Transverse colon (tissue), 4 donors: Measurements from ENCODE around the gene ANKRD23. TPM values are rescaled to one million over a fixed set of nuclear protein-coding genes. Genes with fewer than 3 reads are reported as not detected.

Source experiments
- DNase-seq: peaks from one replicate; pipeline ENCODE4 v3.0.0-alpha.2; 2019
- H3K27ac ChIP-seq, 4 donors: fragments of 200-600 bp; sonication (generic); 2 replicates each; pipeline ENCODE4 v1.5.1; 2016 to 2018; ENCODE audit warnings: inconsistent platforms in 4 of 4
- H3K27me3 ChIP-seq: fragments of 200-600 bp; sonication (generic); 2 replicates; pipeline ENCODE4 v1.5.1; 2017; ENCODE audit warnings: inconsistent platforms
- H3K36me3 ChIP-seq, 4 donors: fragments of 200-600 bp; sonication (generic); 2 replicates each; pipeline ENCODE4 v1.5.1; 2017 to 2019; ENCODE audit warnings: inconsistent platforms in 4 of 4
- H3K4me1 ChIP-seq, 4 donors: fragments of 200-600 bp; sonication (generic); 2 replicates each; pipeline ENCODE4 v1.5.1; 2017 to 2020; ENCODE audit warnings: inconsistent platforms in 4 of 4
- H3K4me3 ChIP-seq, 4 donors: fragments of 200-600 bp; sonication (generic); 1 replicate in 1 of 4; 2 replicates in 3 of 4; pipeline versions ENCODE4 v1.5.1 to v1.6.1; 2017 to 2019; ENCODE audit warnings: inconsistent platforms in 4 of 4
- H3K9me3 ChIP-seq, 2 donors: fragments of 200-600 bp; sonication (generic); 2 replicates each; pipeline ENCODE4 v1.5.1; 2017 to 2019; ENCODE audit warnings: inconsistent platforms in 2 of 2
- CTCF ChIP-seq, 5 experiments: fragments of 200-600 bp in 3 of 5; fragments of 450-650 bp in 2 of 5; sonication (generic) in 3 of 5; IDR thresholded peaks; 1 replicate in 2 of 5; 2 replicates in 3 of 5; pipeline ENCODE4 v1.5.1; 2016 to 2017; ENCODE audit warnings: antibody characterized with exemption in 5 of 5, inconsistent platforms in 3 of 5, mild to moderate bottlenecking in 2 of 5, moderate library complexity in 1 of 5
- EP300 ChIP-seq: sonication (generic); formaldehyde crosslinking; IDR thresholded peaks from one replicate; pipeline ENCODE4 v1.6.1; 2017; ENCODE audit warnings: antibody characterized with exemption, low read depth
- POLR2A ChIP-seq: fragments of 450-650 bp; IDR thresholded peaks from one replicate; pipeline ENCODE4 v1.6.1; 2016; ENCODE audit warnings: antibody characterized with exemption, mild to moderate bottlenecking, moderate library complexity
- POLR2AphosphoS5 ChIP-seq, 3 donors: sonication (generic); formaldehyde crosslinking; IDR thresholded peaks; one replicate each; pipeline ENCODE4 v1.6.1; 2016; ENCODE audit warnings: antibody characterized with exemption in 3 of 3
- WGBS, 2 donors: methylation state at CpG; one replicate each; pipeline ENCODE4 v1.1.5; 2018; ENCODE audit warnings: low coverage in 1 of 2; 5-methylcytosine and 5-hydroxymethylcytosine counted together
- in situ Hi-C, 4 donors: fragments of 200-750 bp; cut with MboI; loops; one replicate each; pipeline versions ENCODE4 v1.15.0 to v1.15.1; 2017; ENCODE audit warnings: low sequenced_read_pairs in 3 of 4, low pct_ligation_motif_present in 1 of 4, low pct_unique_long_range_greater_than_20kb in 1 of 4
- intact Hi-C: fragments of 100-400 bp; cut with DNase I; formaldehyde crosslinking; loops from one replicate; pipeline ENCODE4 v1.15.1; 2023; ENCODE audit warnings: low total_unique reads
- total RNA-seq, 4 donors: library from RNA; depleted of rRNA; stranded (reverse); fragments of >200 nt; gene quantifications; one replicate each; pipeline ENCODE4 v1.1.0, GENCODE V29; 2016

The ANKRD23 gene
- total RNA-seq, 4 donors from 2014 or later: 4.1 to 22.7 (median 7.0) TPM

- peaks cover 0 to 35% (median 14%) of the 10 kb centered on the region in 4 donors for H3K36me3 ChIP-seq
- 84% methylated on average over 9 of the region's 9 CpGs; no CpG with 5 or more reads in 1 of the 2 donors for WGBS, 2 donors
- intact Hi-C loops: no loop called here
Measured at GRCh38 chr2:96848264-96848663, 4.4 kb upstream of the ANKRD23 start.

GRCh38 chr2:96847586-96847985, 3.8 kb upstream of the ANKRD23 start:
- Histone ChIP-seq H3K27ac (no peak overlapping the region), H3K36me3 (peaks cover 0 to 35% (median 14%) of the 10 kb centered on the region in 4 donors), H3K4me3 (no peak overlapping the region), H3K27me3 (no peaks in the 10 kb centered on the region), H3K4me1 (no peaks in the 10 kb centered on the region), H3K9me3 (no peaks in the 10 kb centered on the region)
- TF ChIP-seq EP300 (no peak), POLR2A (no peak)
- DNase-seq: no peak
- intact Hi-C loops: no loop called here
- WGBS, 2 donors: 80 to 92% methylated on average over 6 to 10 of the region's 10 CpGs
- in situ Hi-C loops: loop anchor here in 1 of 4 donors (25.0 kb wide), 1 partner anchor 240 kb away; the partner anchor contains the start of gene FAHD2B

More at GRCh38 chr2:96848264-96848663, 4.4 kb upstream of the ANKRD23 start:
- no peak for DNase-seq
- Histone ChIP-seq H3K4me3 (no peak overlapping the region), H3K27ac (no peak overlapping the region), H3K9me3 (no peaks in the 10 kb centered on the region), H3K4me1 (no peaks in the 10 kb centered on the region), H3K27me3 (no peaks in the 10 kb centered on the region)
- in situ Hi-C loops: loop anchor here in 1 of 4 donors (25.0 kb wide), 1 partner anchor 239 kb away; the partner anchor contains the start of gene FAHD2B
- no peak for TF ChIP-seq POLR2AphosphoS5 (IDR thresholded peaks at IDR 0.05)
- no peak for TF ChIP-seq EP300
- no peak for TF ChIP-seq CTCF (IDR thresholded peaks at IDR 0.05)
- TF ChIP-seq POLR2A: no peak

- Histone ChIP-seq H3K36me3 (peaks cover 0 to 32% (median 13%) of the 10 kb centered on the region in 4 donors), H3K9me3 (no peaks in the 10 kb centered on the region), H3K4me1 (no peaks in the 10 kb centered on the region), H3K4me3 (no peak overlapping the region), H3K27ac (no peak overlapping the region), H3K27me3 (no peaks in the 10 kb centered on the region)
- in situ Hi-C loops (loop anchor here in 1 of 4 donors (25.0 kb wide), 1 partner anchor 240 kb away; the partner anchor contains the start of gene FAHD2B), intact Hi-C loops (no loop called here)
- DNase-seq: no peak
- no peak for TF ChIP-seq EP300
- TF ChIP-seq POLR2AphosphoS5 (IDR thresholded peaks at IDR 0.05): no peak
- no peak for TF ChIP-seq POLR2A
- no peak for TF ChIP-seq CTCF (IDR thresholded peaks at IDR 0.05)
- 93 to 100% methylated on average over 1 to 5 of the region's 5 CpGs for WGBS, 2 donors
Measured at GRCh38 chr2:96846825-96847224, 3.0 kb upstream of the ANKRD23 start.

GRCh38 chr2:96844405-96844808, 586 bp upstream of the ANKRD23 start:
- no peak overlapping the region for H3K4me3 ChIP-seq
- TF ChIP-seq EP300 (no peak), POLR2AphosphoS5 (IDR thresholded peaks at IDR 0.05) (no peak), CTCF (IDR thresholded peaks at IDR 0.05) (no peak), POLR2A (no peak)
- no peak for DNase-seq
- intact Hi-C loops (no loop called here), in situ Hi-C loops (loop anchor here in 1 of 4 donors (25.0 kb wide), 1 partner anchor 243 kb away; the partner anchor contains the start of gene FAHD2B)
- H3K27me3 ChIP-seq: no peaks in the 10 kb centered on the region
- no peak overlapping the region for H3K27ac ChIP-seq
- no peaks in the 10 kb centered on the region for H3K9me3 ChIP-seq
- H3K36me3 ChIP-seq: peaks cover 0 to 11% (median 5%) of the 10 kb centered on the region in 4 donors
- H3K4me1 ChIP-seq: peaks cover 0 to 5% (median 5%) of the 10 kb centered on the region in 4 donors
- WGBS, 2 donors: 91% methylated on average over 17 of the region's 17 CpGs; no CpG with 5 or more reads in 1 of the 2 donors
